ENCODE results near the gene CHMP6. TPM values are rescaled to one million over a fixed set of nuclear protein-coding genes. Genes with fewer than 3 reads are reported as not detected.

The CHMP6 gene
- total and polyA plus RNA-seq, 4 experiments from 2014 or later, result 36.7 to 48.7 (median 41.9) TPM

GRCh38 chr17:81049372-81049911 lies 57.8 kb downstream of the CHMP6 start:
- Histone ChIP-seq H3K4me3 (ENCODE audit: low read length in 2 of 2) (no peak overlapping the region), H3K36me3 (ENCODE audit: insufficient read depth, low read length) (no peaks in the 10 kb centered on the region), H3K27me3 (ENCODE audit: insufficient read depth, low read length) (no peaks in the 10 kb centered on the region), H3K4me1 (ENCODE audit: insufficient read depth, low read length) (peaks cover 8% of the 10 kb centered on the region), H3K27ac (ENCODE audit: low read depth, low read length) (no peak overlapping the region), H3K9me3 (ENCODE audit: control insufficient read depth in 1 of 2, low read length in 2 of 2) (no peaks in the 10 kb centered on the region)
- H3K36me3 Mint-ChIP-seq, result no peaks in the 10 kb centered on the region
- peaks cover 5 to 11% (median 8%) of the 10 kb centered on the region in 4 donors for H3K4me1 Mint-ChIP-seq
- intact Hi-C loops (cut with micrococcal nuclease), result no loop called here
- peaks cover 0 to 2% of the 10 kb centered on the region in 2 donors for H3K27me3 Mint-ChIP-seq
- peak in 1 of 5 donors; percentile 12 for DNase-seq
- POLR2A ChIA-PET (ENCODE audit: partially characterized antibody), result interaction anchor here (0.7 to 0.8 kb wide), 2 partner anchors 10 to 45 kb away, joined by 3 read pairs; no protein-coding TSS in a partner anchor
- peak overlapping the region in 7 of 8 donors; percentile 52 to 74 (median 68) for H3K4me3 Mint-ChIP-seq
- H3K27ac Mint-ChIP-seq, result peak overlapping the region in 4 of 7 donors; percentile 3 to 62 (median 40)
- CTCF ChIA-PET (ENCODE audit: partially characterized antibody), result no interaction called here
- no peaks in the 10 kb centered on the region for H3K9me3 Mint-ChIP-seq

Other genes starting within 250 kb of the CHMP6 start
- 1 to 10 TPM; 5.4 to 7.2 TPM for gene BAIAP2, start 43.3 kb downstream of the CHMP6 start, total RNA-seq
- 1 to 10 TPM; 2.1 to 5.6 TPM for gene BAIAP2, start 43.3 kb downstream of the CHMP6 start, polyA plus RNA-seq
- not detected for gene PVALEF, start 173.7 kb downstream of the CHMP6 start, total RNA-seq
- not detected for gene PVALEF, start 173.7 kb downstream of the CHMP6 start, polyA plus RNA-seq
- gene AATK, start 174.4 kb downstream of the CHMP6 start, total RNA-seq, result 1 to 10 TPM; 1.4 to 2.1 TPM
- under 1 TPM; 0.09 to 0.17 TPM for gene AATK, start 174.4 kb downstream of the CHMP6 start, polyA plus RNA-seq
- gene CEP131, start 231.1 kb downstream of the CHMP6 start, total RNA-seq, result 10 to 100 TPM in 1 of 2 experiments, 1 to 10 TPM in 1; 9.6 to 10.5 TPM
- gene CEP131, start 231.1 kb downstream of the CHMP6 start, polyA plus RNA-seq, result 1 to 10 TPM; 1.7 to 3.8 TPM
- 100 to 1,000 TPM; 111 to 126 TPM for gene TEPSIN, start 247.2 kb downstream of the CHMP6 start, total RNA-seq
- 1 to 10 TPM; 2.0 to 5.3 TPM for gene TEPSIN, start 247.2 kb downstream of the CHMP6 start, polyA plus RNA-seq
- gene NDUFAF8, start 247.5 kb downstream of the CHMP6 start, total RNA-seq, result 10 to 100 TPM; 40.1 to 45.1 TPM
- 10 to 100 TPM; 64.5 to 78.6 TPM for gene NDUFAF8, start 247.5 kb downstream of the CHMP6 start, polyA plus RNA-seq